Ishikawa (cell line): Measurements from ENCODE around the gene SLC37A3.

ENCODE experiments used
- CEBPB ChIP-seq: IDR thresholded peaks from 2 replicates; pipeline ENCODE4 v1.6.1; 2012
- CREB1 ChIP-seq: IDR thresholded peaks from 2 replicates; pipeline ENCODE4 v1.6.1; 2012; ENCODE audit warnings: low read depth
- EGR1 ChIP-seq: IDR thresholded peaks from 2 replicates; pipeline ENCODE4 v1.6.1; 2012
- EP300 ChIP-seq: IDR thresholded peaks from 2 replicates; pipeline ENCODE4 v1.6.1; 2012; ENCODE audit warnings: borderline replicate concordance
- FOXM1 ChIP-seq: IDR thresholded peaks from 2 replicates; pipeline ENCODE4 v1.6.1; 2012; ENCODE audit warnings: low read depth, borderline replicate concordance
- MAX ChIP-seq: IDR thresholded peaks from 2 replicates; pipeline ENCODE4 v1.6.1; 2012
- NFIC ChIP-seq: IDR thresholded peaks from 2 replicates; pipeline ENCODE4 v1.6.1; 2012
- RAD21 ChIP-seq: IDR thresholded peaks from 2 replicates; pipeline ENCODE4 v1.6.1; 2012; ENCODE audit warnings: low read depth
- REST ChIP-seq: IDR thresholded peaks from 2 replicates; pipeline ENCODE4 v1.6.1; 2012; ENCODE audit warnings: low read depth, mild to moderate bottlenecking
- TAF1 ChIP-seq: IDR thresholded peaks from 2 replicates; pipeline ENCODE4 v1.6.1; 2012; ENCODE audit warnings: low read depth, mild to moderate bottlenecking
- TCF12 ChIP-seq: IDR thresholded peaks from 2 replicates; pipeline ENCODE4 v1.6.1; 2012; ENCODE audit warnings: low read depth
- TEAD4 ChIP-seq: IDR thresholded peaks from 2 replicates; pipeline ENCODE4 v1.6.1; 2012
- USF1 ChIP-seq: IDR thresholded peaks from 2 replicates; pipeline ENCODE4 v1.6.1; 2012
- YY1 ChIP-seq: IDR thresholded peaks from 2 replicates; pipeline ENCODE4 v1.6.1; 2012; ENCODE audit warnings: low read depth
- ZBTB7A ChIP-seq: IDR thresholded peaks from 2 replicates; pipeline ENCODE4 v1.6.1; 2012; ENCODE audit warnings: low read depth

Gene SLC37A3

GRCh38 chr7:140426130-140426529 lies 27.8 kb upstream of the SLC37A3 start:
- TF ChIP-seq MAX (no peak), FOXM1 (no peak), TAF1 (no peak), CEBPB (no peak), REST (no peak), TEAD4 (no peak), RAD21 (no peak), CREB1 (no peak), EGR1 (no peak), USF1 (no peak), ZBTB7A (no peak), TCF12 (no peak), YY1 (no peak), EP300 (no peak)

GRCh38 chr7:140425718-140426117 lies 27.4 kb upstream of the SLC37A3 start:
- no peak for TF ChIP-seq TAF1
- TF ChIP-seq RAD21, result no peak
- no peak for TF ChIP-seq USF1
- no peak for TF ChIP-seq TCF12
- no peak for TF ChIP-seq YY1
- no peak for TF ChIP-seq FOXM1
- TF ChIP-seq EP300, result no peak
- no peak for TF ChIP-seq MAX
- no peak for TF ChIP-seq CREB1
- TF ChIP-seq TEAD4, result no peak
- TF ChIP-seq REST, result no peak
- no peak for TF ChIP-seq CEBPB

- TF ChIP-seq EP300 (no peak), EGR1 (no peak), CEBPB (no peak), REST (no peak)
These were observed 25.2 kb upstream of the SLC37A3 start for GRCh38 chr7:140423501-140423900.

- TF ChIP-seq TAF1 (no peak), FOXM1 (no peak), EP300 (no peak), REST (no peak), CREB1 (no peak), TEAD4 (no peak), MAX (no peak), NFIC (no peak), CEBPB (no peak), ZBTB7A (no peak), USF1 (no peak)
These were observed 23.2 kb upstream of the SLC37A3 start for GRCh38 chr7:140421521-140421920.
